Hepatocyte (in vitro differentiated cells): Measurements from ENCODE around the gene GRIK2.

ENCODE experiments used
- EZH2 ChIP-seq: fragments of 200-600 bp; sonication (generic); IDR thresholded peaks from 2 replicates; pipeline ENCODE4 v1.6.1; 2016; ENCODE audit warnings: antibody characterized with exemption, mild to moderate bottlenecking, borderline replicate concordance
- EZH2phosphoT487 ChIP-seq: fragments of 200-600 bp; sonication (generic); IDR thresholded peaks from one replicate; pipeline ENCODE4 v1.6.1; 2018; ENCODE audit warnings: antibody characterized with exemption, mild to moderate bottlenecking, low read depth, moderate library complexity; ENCODE audit not compliant: unreplicated experiment, severe bottlenecking
- TF ChIP-seq, protein P1 (sequence below): fragments of 200-600 bp; sonication (generic); IDR thresholded peaks from 2 replicates; pipeline ENCODE4 v1.5.1; 2016; ENCODE audit warnings: antibody characterized with exemption, mild to moderate bottlenecking; ENCODE audit not compliant: poor library complexity

DNA sequence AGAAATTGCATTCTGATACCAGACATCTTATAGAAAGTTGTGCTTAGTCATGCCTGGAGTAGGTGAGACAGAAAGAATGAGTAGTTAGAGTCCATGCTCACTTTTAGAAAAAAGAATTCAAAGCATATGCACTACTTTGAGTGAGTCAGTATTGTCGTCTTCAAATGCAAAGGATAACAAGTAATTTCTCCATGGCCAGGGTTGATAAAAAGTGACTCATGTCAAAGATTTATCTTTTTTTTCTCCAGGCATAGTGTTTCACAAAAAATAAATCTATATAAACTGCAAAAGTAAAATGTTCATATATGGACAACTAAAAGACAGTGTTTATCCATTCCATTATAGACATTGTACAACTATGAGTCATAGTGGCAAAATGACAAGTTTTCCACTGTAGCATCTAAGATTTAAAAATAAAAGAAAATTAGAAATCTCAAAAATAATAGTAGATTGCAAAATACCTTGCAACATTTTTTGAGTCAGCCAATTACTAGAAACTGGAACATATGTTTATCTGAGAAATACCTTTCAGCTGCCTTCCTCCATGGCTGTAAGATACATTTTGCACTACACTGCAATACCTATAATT is 329.6 kb downstream of the GRIK2 start:
- TF ChIP-seq, protein P1, sequence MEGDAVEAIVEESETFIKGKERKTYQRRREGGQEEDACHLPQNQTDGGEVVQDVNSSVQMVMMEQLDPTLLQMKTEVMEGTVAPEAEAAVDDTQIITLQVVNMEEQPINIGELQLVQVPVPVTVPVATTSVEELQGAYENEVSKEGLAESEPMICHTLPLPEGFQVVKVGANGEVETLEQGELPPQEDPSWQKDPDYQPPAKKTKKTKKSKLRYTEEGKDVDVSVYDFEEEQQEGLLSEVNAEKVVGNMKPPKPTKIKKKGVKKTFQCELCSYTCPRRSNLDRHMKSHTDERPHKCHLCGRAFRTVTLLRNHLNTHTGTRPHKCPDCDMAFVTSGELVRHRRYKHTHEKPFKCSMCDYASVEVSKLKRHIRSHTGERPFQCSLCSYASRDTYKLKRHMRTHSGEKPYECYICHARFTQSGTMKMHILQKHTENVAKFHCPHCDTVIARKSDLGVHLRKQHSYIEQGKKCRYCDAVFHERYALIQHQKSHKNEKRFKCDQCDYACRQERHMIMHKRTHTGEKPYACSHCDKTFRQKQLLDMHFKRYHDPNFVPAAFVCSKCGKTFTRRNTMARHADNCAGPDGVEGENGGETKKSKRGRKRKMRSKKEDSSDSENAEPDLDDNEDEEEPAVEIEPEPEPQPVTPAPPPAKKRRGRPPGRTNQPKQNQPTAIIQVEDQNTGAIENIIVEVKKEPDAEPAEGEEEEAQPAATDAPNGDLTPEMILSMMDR: no peak
- TF ChIP-seq EZH2 (no peak), EZH2phosphoT487 (no peak)
